NCI-H2107 (cell line): ENCODE data around the gene EIF3D.
"Not testable (repeated sequence)": the region's sequence is repeated elsewhere in the genome, so short reads cannot be mapped to it uniquely, and the experiment has no call there.

ENCODE experiments used
- DNase-seq: peaks from one replicate; lab custom pipeline; 2025; lab: John Stamatoyannopoulos, UW

Gene EIF3D

DNA sequence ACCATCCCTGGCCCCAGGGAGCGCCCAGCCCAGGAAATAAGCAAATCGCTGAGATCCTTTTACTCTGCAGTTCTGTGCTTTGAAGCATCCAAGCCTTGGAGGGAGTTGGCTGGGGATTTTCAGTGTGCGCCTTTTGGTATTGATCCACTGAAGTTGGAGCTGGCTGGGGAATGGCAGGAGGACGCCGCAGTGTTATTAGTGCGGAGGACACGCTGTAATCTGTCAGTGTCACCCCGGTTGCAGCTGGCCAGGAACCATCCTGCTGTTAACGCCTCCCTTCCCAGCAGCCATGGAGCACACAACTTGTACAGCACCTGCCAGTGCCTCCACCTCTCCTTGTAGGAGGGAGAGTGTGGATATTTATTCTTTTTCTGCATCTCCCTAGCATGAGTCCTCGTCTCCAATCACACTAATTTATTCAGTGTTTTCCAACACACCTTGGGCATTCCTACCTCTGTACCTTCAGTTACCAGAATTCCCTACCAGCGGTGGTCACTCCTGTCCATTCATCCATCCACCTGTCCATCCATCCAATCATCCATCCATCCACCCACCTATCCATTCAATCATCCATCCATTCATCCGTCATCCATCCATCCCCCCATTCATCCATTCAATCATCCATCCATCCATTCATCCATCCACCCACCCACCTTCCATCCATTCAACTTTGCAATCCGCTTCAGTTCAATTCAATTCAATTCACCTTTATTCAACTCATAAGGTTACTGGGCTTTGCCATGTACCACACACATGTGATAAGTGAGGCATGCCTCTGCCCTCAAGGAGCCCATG, 21.9 kb upstream of the EIF3D start:
- no peak for DNase-seq

DNA sequence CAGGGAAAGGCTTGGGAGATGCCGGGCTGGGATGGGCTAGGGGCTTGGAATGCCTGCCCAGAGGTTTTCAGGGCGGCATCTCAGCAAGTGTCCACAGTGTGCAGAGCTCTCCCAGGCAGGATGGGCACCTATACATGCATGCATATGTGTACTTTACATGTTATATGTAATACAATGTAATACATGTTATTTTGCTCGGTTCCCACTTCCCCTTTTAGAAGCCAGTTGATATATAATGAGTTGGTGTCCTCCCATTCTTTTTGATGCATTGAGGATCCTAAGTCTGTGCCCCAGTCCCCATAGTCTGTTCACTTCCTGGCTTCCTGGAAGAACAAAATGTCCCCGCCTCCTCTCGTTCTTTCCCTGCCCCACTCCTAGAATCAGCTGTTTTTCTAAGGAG, 20.1 kb upstream of the EIF3D start:
- DNase-seq: no peak

DNA sequence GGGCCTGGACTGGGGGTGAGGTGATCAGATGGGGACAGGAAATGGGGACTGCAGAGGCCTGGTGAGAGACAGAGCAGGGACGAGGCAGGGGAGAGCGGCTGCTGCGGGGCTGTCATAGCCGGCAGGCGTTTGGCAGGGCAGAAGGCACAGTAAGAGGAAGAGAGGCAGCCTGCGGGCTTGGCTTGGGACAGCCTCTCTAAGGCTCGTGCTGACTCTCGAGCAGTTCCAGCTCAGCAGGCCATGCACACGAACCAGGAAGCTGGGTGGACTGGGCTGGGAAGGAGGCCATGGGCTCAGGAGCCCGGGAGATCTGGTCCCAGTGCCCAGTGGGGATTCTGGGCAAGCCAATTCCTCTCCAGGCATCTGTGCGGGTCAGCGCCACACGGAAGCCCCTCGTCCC, 19.6 kb upstream of the EIF3D start:
- no peak for DNase-seq

DNA sequence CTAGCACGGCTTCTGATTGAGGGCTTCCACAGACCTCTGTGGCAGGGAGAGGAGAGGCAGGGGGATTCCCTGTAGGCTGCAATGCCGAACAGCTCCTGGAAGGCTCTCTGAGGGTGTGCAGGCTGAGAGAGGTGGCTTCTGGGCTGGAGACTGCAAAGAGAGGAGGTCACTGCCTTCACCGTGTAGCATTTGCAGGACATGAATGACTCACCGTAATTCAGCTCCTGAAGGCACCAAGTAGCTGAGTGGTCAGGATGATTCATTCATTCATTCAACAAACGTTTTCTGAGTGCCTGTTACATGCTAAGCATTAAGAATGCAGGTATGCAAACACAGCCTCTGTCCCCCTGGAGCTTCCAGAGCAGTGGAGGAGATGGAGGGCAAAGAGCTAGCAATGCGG, 18.0 kb upstream of the EIF3D start:
- DNase-seq: no peak

DNA sequence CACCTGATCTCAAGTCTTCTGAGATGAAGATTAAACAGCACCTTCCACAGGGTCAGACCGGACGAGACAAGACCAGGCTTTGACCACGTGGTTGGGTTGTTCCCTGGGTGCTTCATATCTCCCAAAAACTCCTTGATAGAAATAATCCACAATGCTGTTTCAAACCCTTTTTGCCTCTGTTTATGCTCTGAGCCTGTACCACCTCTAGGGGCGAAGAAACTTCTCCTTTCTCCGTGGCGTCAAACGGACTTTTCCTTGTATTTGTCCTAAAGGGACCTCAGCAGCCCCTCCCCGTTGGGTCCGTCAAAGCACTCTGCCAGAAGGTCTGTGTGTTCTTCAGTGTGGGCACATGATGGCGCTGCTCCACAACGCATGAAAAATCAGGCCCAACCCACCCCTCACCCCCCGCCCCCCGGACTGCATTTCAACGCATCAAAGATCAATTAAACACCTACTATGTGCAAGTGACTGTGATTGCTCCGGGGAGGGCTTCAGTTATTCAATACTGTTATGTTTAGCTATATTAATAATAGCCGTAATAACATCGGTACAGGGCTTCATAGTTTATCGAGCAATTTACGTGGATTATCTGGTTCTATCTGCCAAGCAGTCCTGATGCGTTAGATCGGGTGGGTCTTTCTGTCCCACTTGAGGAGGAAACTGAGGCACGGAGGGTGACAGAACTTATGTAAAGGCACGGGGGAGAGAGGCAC, 17.3 kb upstream of the EIF3D start:
- DNase-seq: no peak

DNA sequence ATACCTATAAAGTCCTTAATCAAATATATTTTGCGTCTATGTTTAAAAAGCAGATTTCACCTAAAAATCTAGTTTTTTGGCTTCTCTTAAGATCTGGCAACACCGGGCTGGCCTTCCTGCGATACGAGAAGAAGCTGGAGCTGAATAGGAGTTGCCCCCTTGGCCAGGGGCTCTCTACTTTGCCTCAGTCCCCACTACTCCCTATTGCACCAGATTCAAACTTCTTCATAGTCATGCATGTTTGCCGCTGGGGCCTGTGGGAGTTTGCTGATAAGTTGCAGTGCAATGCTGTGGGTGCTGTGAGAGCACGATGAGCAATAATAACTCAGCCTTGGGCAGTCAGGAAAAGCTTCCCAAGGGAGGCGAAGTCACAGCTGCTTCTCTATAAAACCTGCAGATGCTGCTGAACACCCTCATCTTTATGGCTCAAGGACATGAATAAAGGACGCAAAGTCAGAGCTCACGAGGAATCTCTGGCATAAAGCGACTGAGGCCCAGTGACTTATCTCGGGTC, 15.2 kb upstream of the EIF3D start:
- no peak for DNase-seq

DNA sequence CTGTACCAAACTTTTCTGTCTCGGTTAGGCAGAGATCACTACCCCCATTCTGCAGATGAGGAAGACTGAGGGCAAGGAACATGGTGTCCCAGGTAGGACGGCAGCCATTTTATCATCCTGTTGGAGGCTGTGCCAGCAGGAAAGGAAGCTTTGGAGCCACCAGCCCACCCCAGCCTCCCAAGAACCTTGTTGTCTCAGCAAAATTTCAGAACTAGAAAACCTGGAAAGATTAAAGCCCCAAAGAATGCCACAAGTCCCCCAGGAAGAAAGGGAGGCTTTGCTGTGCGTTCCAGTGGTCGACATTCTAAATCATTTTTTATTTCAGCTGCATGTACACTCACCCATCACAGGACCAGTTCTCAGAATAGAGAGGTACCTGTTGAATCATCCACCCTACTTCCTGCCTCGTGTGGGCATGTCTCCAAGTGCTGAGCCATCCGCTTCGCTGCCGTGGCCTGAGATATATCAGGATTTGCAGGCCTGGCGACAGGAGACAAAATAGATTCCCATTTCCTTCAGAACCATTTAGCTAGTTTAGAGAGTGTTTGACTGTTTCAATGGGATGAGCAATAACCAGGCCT, 13.0 kb upstream of the EIF3D start:
- DNase-seq: no peak

DNA sequence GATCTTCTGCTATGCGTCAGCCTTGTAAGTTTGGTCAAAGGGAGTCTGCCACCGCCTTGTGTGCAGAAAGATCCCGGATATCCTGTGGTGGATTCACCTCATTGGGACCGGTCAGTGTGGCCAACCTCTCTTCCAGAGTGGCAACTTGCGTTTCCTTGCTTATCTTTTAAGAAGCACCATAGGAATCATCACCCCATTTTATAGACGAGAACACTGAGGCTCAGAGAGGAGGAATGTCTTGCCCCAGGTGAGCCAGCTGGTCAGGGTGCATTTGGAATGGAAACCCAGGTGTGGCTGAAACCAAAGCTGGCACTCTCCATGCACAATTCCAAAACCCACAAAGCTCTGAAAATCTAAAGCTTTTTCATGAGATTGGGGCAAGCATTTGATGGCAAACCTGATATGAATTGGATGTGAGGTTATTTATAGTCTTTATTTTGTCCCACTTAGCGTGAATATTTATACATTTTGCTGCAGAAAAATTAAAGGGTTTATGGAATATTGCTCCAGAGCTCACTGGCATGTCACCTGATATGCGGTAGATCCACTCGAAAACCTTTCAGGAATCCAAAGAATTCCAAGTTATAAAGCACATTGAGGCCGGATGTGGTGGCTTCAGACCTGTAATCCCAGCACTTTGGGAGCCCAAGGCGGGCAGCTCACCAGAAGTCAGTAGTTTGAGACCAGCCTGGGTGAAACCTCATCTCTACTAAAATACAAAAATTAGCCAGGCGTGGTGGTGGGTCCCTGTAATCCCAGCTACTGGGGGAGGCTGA, 12.1 kb upstream of the EIF3D start:
- no peak for DNase-seq

DNA sequence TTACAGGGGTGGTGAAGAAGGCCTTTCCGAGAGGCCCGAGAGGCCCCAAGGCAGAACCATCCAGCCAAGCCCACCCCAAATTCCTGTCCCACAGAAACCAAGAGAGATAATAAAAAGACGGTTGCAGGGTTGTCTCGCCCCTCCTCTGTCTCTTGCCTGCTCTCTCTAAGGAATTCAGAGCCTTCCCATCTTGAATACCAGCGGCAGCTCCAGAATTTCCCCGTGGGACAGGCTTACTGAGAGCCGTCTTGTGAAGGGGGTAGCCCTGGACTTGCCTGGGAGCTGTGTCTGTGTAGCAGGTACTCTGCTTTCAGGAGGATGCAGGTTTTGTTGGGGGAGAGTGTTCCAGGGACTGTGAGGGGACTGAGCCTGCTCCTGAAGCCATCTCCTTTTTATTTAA, 9.6 kb upstream of the EIF3D start:
- DNase-seq: no peak

DNA sequence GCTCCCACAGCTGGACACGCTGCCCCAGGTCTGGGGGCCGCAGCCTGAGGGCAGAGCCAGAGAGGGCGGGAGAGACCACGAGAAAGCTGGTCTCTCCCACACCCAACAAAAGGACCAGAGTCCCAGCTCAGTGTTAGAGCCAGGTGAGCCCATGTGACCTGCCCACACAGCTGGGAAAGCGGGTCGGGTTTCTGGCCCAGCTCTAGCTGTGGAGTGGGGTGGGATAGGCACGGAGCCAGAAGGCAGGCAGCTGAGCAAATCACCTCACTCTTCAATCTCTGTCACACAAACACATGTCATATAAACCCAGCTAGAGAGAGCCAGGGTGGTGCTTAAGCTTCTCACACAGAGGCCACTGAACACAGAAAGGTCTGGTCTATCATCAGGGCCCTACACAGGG, 7.8 kb upstream of the EIF3D start:
- peak; percentile 64 for DNase-seq

DNA sequence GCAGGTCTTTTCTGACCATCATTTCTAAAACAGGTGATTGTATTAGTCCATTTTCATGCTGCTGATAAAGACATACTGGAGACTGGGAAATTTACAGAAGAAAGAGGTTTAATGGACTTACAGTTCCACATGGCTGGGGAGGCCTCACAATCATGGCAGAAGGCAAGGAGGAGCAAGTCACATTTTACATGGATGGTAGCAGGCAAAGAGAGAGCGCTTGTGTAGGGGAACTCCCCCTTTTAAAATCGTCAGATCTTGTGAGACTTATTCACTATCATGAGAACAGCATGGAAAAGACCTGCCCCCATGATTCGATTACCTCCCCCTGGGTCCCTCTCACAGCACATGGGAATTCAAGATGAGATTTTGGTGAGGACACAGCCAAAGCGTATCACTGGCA, 4.4 kb upstream of the EIF3D start:
- DNase-seq: not testable (repeated sequence)

DNA sequence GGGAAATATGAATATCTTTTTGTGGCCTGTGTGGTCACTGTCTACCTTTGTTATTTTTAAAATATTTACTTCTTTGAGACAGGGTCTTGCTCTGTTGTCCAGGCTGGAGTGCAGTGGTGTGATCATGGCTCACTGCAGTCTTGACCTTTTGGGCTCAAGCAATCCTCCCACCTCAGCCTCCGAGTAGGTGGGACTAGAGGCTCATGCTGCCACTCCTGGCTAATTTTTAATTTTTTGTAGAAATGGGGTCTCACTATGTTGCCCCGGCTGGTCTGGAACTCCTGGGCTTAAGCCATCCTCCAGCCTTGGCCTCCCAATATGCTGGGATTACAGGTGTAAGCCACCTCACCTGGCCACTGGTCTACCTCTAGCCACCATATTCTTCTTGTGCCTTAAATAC, 3.5 kb upstream of the EIF3D start:
- no peak for DNase-seq

DNA sequence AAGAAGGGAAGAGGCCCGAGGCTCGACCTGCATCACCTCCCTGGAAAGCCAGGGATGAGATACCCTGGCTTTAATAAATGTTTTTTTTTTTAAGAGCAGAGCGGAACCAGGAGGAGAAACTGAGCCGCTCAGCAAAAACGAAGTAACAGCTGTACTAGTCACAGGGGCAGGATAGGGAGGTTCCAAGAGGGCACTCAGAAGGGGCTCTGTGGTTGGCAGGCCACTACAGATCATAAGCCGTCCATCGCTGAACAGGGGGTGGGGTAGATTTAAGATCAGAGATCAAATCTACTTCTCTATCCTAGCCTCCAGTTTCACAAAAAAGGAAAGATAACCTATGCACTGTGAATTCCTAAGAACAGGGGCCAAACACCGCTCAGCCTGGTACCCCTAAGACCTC, 625 bp downstream of the EIF3D start:
- no peak for DNase-seq

DNA sequence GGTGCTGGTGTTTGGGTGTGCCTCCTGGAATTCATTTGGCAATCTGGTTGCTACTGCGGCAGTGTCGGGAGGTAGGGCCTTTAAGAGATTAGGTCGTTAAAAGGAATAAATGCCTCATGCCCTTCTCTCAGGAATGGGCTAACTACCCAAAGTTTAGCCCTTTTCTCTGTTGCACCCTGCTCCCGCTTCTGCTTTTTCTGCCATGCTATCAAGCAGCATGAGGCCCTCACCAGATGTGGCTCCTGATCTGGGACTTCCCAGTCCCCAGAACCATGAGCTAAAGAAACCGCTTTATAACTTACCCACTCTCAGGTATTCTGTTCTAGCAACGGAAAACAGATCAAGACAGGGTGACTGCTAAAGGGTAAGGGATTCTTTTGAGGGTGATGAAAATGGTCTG, 6.3 kb downstream of the EIF3D start:
- DNase-seq: no peak

DNA sequence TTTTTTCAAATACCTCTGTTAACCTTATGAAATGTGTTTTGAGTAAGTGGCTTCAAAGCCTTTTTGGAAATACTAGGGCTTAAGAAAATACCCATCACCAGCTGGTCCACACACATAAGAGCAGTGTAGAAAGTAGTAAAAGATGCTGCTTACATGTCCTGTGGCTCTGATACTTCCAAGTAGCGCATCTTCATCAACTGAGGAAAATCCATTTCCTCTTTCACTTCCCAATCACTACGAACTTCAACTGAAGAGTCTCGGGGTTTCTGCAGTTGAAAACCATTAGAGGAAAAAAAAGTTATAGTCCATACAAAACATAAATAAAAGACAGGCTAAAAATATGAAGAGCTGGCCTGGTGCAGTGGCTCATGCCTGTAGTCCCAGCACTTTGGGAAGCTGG, 8.5 kb downstream of the EIF3D start:
- DNase-seq: no peak

DNA sequence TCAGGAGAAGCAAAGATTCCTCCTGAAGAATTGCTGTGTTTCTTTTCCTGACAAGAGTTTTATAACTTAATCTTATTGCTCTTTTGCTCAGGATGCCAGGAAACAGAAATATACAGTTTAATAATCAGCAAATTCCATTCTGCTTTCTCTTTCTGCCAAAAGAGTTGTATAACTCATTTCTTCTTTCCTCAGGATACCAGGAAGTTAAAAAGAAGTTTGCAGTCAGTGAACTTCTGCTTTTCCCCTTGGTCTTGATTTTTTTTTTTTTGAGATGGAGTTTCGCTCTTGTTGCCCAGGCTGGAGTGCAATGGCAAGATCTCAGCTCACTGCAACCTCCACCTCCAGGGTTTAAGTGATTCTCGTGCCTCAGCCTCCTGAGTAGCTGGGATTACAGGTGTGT, 9.1 kb downstream of the EIF3D start:
- not testable (repeated sequence) for DNase-seq

DNA sequence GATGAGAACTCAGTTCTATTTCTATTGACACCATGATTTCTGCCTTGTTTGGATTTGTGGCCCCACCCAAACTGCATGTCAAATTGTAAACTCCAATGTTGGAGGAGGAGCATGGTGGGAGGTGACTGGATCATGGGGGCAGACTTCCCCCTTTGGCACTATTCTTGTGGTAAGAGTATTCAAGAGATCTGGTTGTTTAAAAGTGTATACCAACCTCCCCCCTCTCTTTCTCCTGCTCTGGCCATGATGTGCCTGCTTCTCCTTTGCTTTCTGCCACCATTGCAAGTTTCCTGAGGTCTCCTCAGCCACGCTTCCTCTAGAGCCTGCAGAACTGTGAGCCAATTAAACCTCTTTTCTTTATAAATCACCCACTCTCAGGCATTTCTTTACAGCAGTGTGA, 14.2 kb downstream of the EIF3D start:
- DNase-seq: no peak

DNA sequence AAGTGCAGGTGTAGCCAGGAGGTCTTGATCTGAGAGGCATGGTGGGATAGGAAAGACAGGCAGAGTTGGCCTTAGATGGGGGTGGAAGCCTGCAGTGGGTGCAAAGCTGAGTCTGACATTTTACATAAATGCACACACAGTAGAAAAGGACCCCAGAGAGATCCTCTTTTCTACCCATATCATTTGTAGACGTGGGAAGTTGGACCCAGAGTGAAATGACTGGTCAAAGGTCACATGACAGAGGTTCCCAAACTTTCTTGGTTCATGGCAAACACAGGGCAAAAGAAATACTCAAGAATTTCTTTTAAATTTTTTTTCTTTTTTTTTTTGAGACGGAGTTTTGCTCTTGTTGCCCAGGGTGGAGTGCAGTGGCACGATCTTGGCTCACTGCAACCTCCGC, 16.0 kb downstream of the EIF3D start:
- DNase-seq: no peak

DNA sequence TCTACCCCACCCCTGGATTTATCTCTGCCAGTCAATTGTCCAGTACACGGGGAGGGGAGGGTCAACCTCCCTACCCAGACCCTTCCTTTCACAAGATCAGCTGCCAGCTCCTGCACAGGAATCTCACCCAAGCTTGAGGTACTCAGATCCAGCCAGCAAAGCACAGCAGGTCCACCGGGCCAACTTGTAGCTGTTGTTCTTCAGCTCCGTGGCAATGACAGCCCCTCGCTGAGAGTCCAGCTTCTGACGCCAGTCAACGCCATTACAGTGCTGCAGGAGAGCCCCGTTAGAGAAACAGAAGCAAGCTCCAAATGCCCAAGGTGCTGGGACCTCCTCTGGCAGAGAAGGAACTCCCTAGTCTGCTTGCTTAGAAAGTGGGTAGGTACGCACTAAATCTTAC, 16.6 kb downstream of the EIF3D start:
- no peak for DNase-seq

DNA sequence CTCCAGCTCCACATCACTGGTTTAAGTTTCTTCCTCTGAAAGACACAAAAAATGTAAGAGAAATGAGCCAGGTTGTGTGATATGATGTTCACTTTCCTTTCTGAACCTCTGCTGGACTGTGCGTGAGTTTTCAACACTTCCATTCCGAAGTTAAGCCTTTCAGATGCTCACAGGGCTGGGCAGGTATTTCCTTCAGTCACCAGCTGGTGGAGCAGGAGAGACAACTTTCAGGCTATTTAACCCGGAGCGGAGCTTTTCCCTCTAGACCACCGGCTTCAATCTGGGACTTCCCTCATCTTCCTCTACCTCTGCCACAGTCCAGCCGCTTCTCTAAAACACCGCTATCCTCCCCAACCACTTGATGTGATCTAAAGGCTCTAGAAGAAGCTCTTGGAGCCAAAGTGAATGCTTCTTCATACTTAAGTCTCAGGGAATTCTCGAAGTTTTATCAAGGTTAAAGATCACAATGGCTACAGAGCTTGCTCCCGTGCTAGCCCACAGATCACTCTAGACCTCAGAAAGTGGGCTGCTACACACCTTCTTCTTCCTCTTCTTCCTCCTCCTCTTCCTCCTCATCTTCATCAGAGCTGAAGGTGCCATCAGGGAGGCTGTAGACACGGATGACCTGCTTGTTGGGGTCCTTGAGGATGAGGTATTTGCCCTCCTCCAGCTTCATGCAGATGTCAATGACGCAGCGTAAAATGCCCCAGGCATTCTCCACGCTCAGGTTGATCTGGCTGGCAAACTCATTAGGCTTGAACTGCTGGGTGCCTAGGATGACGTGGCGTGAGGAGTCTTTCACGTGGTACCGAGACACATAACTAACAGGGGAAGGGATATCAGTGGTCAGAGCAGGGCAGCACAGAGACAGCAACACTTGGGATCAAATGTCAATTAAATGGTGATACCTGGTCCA, 17.7 kb downstream of the EIF3D start:
- no peak for DNase-seq

DNA sequence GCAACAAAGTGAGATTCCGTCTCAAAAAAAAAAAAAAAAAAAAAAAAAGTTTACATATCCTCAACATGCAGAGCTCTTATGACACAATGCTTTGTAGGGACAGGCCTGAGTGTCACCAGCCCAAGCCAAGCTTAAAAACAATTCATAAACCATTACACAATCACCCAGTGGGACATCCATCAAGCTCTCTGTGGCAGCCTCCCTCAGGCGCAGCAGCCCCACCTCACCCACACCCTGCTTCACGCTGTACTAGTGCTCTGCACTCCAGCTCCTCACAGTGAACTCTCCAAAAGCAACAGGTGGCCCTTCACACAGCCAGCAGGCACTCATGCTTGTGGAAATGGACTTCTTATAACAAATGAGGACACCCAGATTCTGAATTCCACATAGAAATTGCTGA, 18.6 kb downstream of the EIF3D start:
- no peak for DNase-seq
